EH (cell line): ENCODE results near the gene TFPT.

Experiments
- DNase-seq: peaks from one replicate; pipeline ENCODE4 v3.0.0-alpha.2; 2015; ENCODE audit warnings: low read depth

Gene TFPT

DNA sequence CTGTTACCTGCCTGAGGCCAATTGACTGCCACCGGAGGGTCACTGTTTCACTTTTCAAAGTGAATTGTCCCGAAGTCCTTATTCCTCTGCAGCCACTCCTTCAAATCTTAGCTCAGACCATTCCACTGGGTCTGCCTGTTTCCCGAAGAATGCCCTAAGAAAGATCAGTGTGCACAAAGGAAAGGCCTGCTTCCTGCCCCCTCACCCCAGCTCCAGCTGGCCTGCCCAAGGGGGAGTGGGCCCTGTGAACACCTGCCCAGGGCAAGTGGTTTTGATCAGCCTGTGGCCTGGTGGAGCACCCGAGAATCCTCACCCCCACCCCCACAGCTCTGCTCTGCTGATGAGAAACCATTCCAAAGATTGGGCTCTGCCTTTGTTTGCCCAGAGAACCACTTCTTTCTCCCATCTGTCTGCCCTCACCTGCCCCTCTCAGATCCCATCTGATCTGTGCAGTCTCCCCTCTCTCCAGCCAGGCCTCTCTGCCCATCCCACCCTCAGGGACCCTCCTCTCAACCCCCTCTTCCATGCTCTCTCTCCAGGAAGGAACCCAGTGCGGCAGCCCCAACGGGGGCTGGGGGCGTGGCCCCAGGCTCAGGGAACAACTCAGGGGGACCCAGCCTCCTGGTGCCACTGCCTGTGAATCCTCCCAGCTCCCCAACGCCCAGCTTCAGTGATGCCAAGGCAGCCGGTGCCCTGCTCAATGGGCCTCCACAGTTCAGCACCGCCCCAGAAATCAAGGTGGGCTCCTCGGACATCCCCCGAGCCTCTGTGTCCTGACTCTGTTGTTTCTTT, 33.8 kb upstream of the TFPT start:
- no peak for DNase-seq

DNA sequence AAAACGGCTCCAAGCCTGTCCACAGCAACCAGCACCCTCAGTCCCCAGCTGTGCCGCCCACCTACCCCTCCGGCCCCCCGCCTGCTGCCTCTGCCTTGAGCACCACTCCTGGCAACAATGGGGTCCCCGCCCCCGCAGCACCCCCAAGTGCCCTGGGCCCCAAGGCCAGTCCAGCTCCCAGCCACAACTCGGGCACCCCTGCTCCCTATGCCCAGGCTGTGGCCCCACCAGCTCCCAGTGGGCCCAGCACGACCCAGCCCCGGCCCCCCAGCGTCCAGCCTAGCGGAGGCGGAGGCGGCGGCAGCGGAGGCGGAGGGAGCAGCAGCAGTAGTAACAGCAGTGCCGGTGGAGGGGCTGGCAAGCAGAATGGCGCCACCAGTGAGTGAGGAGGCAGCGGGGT, 32.7 kb upstream of the TFPT start:
- DNase-seq = no peak

DNA sequence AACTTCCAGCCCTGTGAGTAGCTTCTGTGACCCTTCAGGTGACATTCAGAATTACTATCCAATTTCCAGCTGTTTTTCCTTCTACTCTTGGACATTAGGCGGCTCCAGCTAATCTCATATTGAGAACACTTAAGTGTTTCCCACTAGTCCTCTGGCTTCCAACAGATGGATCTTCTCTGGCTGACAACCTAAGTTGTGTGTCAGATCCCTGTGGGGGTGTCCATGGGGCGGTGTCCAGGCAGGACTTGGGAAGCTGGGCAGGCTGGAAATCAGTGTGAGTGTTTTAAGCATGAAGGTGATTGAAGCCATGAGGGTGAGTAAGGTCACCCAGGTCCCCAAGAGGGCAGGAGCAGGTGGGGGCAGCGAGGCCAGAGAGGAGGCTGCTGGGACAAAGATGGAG, 32.2 kb upstream of the TFPT start:
- DNase-seq = no peak

GRCh38 chr19:54145541-54146158, 30.2 kb upstream of the TFPT start:
- DNase-seq = no peak

GRCh38 chr19:54142166-54142780, 26.8 kb upstream of the TFPT start:
- no peak for DNase-seq

DNA sequence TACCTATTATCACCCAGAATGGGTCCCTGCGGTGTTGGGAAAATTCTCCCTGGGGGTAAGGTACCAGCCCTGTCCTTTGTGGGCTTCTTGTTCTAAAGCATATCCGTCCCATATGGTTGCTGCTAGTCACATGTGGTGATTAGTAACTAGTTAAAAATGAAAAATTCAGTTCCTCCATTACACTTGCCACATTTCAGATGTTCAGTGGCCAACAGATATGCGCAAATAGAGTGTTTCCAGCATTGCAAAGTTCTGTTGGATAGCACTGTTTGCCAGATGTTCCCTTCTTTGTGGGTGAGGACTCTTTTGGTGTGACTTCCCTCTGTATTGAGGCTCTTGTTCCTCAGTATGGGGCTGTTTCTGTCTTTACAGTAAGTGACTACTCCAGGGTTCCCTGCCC, 25.9 kb upstream of the TFPT start:
- peak; percentile 34 for DNase-seq

- DNase-seq = no peak
Observed at GRCh38 chr19:54138489-54139256, 23.2 kb upstream of the TFPT start.

GRCh38 chr19:54137699-54138488, 22.4 kb upstream of the TFPT start, which contains the start of gene CNOT3:
Gene CNOT3 (plus strand): TSS chr19:54137762. CDS start chr19:54142979, 5,217 bp downstream.
- DNase-seq = no peak

GRCh38 chr19:54136864-54137698, 21.6 kb upstream of the TFPT start:
- DNase-seq = peak; percentile 100

DNA sequence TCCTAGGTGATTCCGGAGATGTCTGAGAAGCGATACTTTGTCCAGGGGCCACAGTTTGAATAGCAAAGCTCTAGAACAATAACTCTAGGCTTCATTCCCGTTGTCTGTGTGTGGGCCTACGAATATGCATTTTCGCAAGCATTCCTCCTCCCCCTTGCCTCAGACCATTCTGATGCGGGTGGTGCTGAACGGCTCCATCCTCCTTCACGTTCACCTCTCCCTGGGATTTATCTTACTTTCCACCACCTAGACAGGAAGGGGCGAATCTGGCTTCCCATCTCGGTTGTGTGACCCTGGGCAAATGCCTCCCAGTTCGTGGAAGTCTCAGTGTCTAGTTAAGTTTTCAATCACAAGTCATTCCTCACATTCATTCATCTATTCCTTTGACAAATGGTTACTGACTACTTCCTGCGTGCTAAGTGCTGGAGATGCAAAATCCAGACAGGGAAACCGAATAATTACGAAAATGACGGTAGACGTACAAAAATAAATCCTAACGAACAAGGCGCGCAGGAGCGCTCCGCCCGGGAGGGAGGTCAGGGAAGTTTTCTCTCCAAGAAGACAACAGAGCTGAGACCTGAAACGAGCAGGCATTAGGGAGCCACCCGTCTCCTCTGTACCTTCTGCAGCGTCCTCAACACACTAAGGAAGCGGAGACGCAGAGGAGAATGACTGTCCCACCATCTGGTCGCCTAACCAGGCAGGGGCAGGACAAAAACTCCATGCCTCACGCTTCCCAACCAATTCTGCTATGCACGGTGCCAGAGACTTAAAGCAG, 20.8 kb upstream of the TFPT start:
- no peak for DNase-seq

DNA sequence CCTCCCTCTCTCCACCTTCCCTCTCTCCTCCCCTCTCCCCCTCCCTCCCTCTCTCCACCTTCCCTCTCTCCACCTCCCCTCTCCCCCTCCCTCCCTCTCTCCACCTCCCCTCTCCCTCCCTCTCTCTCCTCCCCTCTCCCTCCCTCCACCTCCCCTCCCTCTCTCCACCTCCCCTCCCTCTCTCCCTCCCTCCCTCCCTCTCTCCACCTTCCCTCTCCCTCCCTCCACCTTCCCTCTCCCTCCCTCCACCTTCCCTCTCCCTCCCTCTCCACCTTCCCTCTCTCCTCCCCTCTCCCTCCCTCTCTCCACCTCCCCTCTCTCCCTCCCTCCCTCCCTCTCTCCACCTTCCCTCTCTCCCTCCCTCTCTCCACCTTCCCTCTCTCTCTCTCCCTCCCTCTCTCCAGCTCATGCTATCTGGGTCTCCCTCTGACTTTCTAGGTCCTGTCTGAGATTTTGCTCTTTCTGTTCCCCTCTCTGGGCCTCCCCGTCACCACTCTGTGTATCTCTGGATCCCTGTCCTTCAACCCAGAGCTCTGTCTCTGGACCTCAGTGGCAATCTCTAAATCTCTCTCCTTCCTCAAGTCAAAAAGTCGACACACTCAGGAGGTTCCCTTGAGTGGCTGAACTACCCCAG, 18.6 kb upstream of the TFPT start:
- no peak for DNase-seq

GRCh38 chr19:54133312-54133956, 18.0 kb upstream of the TFPT start:
- no peak for DNase-seq

- no peak for DNase-seq
Observed at GRCh38 chr19:54129617-54129996, 14.2 kb upstream of the TFPT start.

DNA sequence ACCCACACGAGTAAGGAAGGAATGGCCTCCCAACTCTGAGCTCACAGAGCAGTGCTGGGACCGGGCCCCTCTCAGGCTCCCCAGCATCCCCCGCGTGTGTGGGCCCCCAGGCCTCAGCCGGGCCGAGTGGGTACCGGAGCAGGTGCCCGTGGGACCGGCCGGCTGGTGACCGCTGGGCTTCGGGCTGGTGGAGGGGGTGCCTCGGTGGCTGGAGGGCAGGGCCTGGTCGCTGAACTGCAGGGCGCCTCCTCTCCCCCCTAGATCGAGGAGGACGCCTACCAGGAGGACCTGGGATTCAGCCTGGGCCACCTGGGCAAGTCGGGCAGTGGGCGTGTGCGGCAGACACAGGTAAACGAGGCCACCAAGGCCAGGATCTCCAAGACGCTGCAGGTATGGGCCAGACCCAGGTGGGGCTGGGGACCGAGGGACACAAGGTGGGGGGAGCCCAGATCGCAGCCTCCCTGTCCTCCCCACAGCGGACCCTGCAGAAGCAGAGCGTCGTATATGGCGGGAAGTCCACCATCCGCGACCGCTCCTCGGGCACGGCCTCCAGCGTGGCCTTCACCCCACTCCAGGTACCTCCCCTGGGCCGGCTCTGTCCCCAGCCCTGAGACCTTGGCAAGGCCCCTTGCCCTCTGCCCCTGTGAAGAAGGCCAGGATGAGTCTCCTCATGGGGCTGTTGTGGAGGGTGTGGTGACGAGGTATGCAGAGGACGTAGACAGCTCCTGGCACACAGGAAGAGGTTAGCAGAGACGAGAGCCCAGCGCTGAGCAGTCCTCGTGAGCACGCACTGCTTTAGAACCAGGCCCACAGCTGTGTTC, 13.5 kb upstream of the TFPT start:
- no peak for DNase-seq

- no peak for DNase-seq
Observed at GRCh38 chr19:54128441-54128725, 12.9 kb upstream of the TFPT start.

DNA sequence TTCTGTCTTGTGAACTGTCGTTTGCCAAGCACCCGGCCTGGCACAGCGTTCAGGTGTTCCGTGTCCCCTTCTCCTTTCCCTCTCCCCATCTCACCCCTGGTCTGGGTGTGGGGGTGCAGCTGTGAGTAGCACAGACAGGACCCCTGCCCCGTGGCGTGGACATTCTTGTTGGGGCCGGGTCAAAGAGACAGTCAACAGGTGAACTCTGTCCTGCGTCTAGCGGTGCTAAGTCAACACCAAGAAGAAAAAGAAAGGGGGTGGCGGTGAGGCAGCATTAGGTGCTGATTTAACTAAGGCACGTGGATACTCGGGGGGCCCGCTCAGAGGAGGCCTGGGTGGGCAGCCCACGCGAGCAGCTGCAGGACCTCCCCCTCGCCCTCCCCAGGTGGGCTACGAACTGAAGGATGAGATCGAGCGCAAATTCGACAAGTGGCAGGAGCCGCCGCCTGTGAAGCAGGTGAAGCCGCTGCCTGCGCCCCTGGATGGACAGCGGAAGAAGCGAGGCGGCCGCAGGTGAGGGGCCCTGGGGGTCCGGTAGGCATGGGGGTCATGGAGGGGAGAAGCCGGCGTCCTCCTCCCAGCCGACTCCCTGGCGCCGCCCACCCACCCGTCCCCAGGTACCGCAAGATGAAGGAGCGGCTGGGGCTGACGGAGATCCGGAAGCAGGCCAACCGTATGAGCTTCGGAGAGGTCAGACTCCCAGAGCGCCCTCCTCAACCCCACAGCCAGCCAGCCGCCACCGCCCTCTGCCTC, 12.4 kb upstream of the TFPT start:
- no peak for DNase-seq

DNA sequence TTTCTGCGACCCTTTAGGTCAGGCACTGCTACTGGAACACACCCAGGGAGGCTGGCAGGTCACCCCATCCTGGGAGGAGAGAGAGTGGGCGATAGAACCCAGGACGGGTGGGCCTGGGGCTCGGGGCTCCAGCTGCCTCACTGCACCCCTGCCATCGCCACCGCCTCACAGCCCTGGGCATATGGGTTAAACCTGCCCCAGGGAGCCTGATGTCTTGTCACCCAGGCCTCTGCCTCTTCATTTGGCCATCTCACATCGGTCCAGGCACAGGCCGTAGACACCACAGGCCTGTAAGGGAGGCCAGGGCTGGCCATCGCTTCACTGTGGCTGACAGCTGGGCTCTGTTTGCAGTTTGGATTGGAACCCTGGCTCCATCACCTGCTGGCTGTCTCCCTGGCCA, 10.3 kb upstream of the TFPT start:
- no peak for DNase-seq

- DNase-seq = no peak
Observed at GRCh38 chr19:54124393-54124792, 8.9 kb upstream of the TFPT start.
